ENCODE results near the gene IQCB1.
A peak's percentile ranks its signal among the peaks of the same experiment; 100 is the strongest.
"Not testable (repeated sequence)": the region's sequence is repeated elsewhere in the genome, so short reads cannot be mapped to it uniquely, and the experiment has no call there.

Gene IQCB1

DNA sequence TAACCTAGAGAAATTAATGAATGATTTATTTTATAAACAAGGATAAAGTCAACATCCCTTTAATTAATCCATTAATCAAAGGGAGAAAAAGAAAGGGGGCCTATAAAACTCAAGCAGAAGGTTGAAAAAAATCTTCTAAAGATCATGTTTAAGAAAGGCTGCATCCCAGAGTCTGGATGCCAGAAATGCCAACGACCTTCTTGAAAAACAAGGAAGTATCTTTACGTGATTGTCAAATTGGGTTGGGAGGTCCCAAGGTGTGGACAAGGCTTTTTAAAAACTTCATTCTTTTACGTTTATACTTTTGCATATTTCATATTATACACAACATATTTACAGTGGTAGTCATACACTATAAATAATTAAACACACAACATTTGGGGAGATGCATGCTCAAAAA lies 86.9 kb downstream of the IQCB1 start:
- peak overlapping the region; percentile 99; the same call in 1 of the 2 replicates for H3K4me3 ChIP-seq (ENCODE audit: low read length)
- TF ChIP-seq ZNF274 (IDR thresholded peaks at IDR 0.05; ENCODE audit: low read depth, low read length), result no peak

DNA sequence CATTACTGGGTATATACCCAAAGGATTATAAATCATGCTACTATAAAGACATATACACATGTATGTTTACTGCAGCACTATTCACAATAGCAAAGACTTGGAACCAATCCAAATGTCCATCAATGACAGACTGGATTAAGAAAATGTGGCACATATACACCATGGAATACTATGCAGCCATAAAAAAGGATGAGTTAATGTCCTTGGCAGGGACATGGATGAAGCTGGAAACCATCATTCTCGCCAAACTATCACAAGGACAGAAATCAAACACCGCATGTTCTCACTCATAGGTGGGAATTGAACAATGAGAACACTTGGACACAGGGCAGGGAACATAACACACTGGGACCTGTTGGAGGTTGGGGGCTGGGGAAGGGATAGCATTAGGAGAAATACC lies 91.8 kb downstream of the IQCB1 start:
- H3K4me3 ChIP-seq (ENCODE audit: low read length), result not testable (repeated sequence)

DNA sequence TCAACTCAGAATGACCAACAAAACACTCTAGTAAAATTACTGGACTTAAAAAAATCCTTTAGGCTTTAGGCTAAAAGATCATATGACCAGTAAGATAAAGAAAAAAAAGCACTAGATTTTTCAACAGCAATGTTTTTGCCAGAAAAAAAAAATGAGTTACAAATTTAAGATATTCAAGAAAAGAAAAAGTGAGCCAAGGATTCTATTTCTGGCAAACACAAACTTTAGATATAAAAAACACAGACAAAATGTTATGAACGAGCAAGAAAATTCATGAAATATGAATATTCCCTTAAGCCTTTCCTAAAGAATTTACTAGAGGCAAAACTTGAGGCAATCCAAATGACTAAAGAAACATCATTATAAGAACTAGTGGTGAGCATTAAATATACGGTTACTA lies 94.0 kb downstream of the IQCB1 start:
- no peak for TF ChIP-seq ZNF274 (IDR thresholded peaks at IDR 0.05; ENCODE audit: low read depth, low read length)
- H3K4me3 ChIP-seq (ENCODE audit: low read length), result no peak overlapping the region

DNA sequence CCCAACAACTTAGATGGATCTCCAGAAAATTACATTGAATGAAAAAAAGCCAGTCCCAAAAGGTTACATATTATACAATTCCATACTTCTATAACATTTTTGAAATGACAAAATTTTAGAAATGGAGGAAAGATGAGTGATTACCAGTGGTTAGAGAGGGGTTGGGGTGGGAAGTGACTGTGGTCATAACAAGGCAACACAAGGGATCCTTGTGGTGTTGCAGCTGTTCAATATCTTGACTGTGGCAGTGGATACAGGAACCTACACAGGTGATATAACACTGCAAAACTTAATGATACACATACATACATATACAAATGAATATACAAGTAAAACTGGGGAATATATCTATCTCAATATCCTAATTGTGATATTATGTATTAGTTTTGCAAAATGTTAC lies 95.0 kb downstream of the IQCB1 start:
- no peak for TF ChIP-seq ZNF274 (IDR thresholded peaks at IDR 0.05; ENCODE audit: low read depth, low read length)
- H3K4me3 ChIP-seq (ENCODE audit: low read length), result no peak overlapping the region

DNA sequence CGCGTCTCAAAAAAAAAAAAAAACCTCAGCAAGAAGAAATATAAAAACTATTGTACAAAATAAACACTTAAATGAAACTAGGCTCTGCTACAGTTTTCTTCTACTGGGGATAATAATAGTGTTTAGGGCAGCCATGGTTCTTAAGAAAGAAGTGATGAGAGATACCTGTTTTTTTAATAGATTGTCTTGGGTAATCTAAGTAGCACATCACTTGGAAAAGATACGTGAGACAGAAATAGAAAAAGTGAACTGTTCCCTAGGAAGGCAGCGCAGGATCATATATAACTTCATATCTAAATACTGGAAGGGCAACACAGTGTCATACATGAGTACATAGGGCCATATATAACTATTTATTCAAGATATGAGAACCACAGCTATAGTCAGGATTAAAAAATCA lies 97.2 kb downstream of the IQCB1 start:
- no peak overlapping the region for H3K4me3 ChIP-seq (ENCODE audit: low read length)
- TF ChIP-seq ZNF274 (IDR thresholded peaks at IDR 0.05; ENCODE audit: low read depth, low read length), result no peak

DNA sequence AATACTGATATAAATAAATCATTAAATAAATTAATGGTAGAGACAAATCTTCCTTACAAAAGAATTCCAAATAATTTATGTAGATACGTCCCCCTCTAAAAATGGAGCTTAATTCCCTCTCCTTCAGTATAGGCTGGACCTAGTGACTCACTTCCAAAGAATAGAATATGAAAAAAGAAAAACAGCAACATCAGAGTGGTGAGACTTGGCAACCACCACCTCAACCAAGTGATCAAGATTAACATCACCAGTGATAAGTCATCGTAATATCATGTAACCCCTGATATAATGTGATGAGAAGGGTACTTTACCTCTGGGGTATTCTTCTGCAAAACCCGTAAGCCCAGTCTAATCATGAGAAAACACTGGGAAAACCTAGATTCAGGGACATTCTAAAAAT lies 98.7 kb downstream of the IQCB1 start:
- TF ChIP-seq ZNF274 (IDR thresholded peaks at IDR 0.05; ENCODE audit: low read depth, low read length), result no peak
- H3K4me3 ChIP-seq (ENCODE audit: low read length), result no peak overlapping the region

DNA sequence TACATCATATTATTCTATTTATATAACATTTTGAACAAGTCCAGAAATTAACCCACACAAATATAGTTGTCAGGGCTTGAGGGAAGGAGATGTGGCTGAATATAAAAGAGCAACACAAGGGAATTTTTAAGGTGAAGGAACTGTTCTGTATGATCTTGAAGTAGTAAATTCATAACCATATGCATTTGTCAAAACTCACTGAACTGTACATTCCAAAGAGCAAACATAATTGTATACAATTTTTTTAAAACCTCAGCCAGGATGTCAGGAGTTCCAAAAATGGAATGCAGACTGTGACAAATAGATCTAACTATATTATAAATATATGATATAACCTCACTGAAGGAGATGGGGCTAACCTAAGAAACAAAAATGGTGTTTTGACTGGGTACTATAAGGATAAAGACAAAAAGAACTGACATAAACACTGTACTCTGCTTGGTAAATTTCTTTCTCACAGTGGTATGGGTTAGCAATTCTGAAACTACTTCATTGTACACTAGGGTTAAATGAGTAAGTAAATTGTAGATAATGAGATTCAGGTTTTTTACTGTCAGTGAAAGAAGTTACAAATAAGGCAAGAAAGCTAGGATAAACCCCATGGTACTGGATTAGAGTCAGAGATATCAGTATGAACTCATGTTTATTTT lies 99.7 kb downstream of the IQCB1 start:
- H3K4me3 ChIP-seq (ENCODE audit: low read length), result no peak overlapping the region
- TF ChIP-seq ZNF274 (IDR thresholded peaks at IDR 0.05; ENCODE audit: low read depth, low read length), result no peak

DNA sequence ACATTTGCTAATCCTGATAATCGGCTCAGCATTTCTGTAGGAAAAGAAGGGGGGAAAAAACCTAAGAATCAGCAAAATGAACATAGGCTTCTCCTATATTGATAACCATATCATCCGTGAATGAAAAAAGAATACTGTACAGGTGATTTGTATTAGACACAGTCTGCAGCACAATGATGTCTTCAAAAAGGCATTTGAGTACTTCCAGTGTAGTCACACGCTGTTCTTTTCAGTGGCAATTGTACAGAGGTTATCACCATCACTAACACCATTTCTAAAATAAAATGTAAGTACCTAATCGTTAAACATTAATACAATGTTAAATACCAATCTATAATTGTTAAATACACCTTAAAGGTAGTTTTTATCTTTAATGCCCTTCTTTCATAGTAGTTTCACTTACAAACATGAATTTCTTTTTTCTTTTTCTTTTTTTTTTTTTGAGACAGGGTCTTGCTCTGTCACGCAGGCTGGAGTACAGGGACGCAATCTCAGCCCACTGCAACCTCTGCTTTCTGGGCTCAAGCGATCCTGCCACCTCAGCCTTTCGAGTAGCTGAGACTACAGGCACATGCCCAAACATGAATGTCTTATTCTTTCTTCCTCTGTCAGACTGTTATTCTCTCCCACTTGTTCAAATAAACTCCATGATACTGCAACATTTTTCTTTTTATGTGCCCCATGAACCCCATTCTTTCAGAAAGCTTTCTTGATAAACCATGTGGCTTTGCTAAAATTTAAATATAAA lies 103.7 kb downstream of the IQCB1 start:
- no peak overlapping the region for H3K4me3 ChIP-seq (ENCODE audit: low read length)
- TF ChIP-seq ZNF274 (IDR thresholded peaks at IDR 0.05; ENCODE audit: low read depth, low read length), result no peak

DNA sequence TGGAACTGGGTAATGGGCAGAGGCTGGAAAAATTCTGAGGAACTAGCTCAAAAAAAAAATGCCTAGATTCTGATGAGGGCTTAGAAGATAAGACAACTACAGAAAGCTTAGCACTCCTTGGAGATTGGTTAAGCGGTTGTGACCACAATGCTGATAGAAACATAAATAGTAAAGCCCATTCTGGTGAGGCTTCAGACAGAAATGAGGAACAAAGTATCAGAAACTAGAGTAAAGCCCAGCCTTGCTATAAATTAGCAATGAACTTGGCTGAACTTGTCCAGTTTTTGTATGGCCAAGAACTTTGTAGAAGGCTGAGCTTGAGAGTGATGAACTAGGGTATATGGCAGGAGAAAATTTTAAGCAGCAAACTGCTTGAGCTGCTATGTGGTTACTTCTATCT lies 110.7 kb downstream of the IQCB1 start:
- no peak overlapping the region for H3K4me3 ChIP-seq (ENCODE audit: low read length)
- no peak for TF ChIP-seq ZNF274 (IDR thresholded peaks at IDR 0.05; ENCODE audit: low read depth, low read length)

DNA sequence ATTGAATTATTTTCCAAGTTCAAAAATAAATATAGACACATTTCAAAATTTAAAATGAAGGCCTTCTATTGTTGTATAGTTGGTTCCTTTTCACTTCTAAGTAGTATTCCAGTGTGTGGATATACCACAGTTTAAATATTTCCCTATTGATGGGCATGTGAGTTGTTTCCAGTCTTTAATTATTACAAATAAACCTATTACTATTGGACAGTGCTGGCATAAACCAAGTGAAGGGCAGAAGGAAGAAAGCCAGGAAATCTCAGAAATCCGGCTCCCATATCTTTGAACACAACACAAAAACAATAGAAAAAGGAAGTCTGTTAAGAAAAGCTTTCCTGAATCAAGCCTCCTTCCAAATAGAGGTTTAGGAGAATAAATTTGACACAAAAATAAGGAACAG lies 111.4 kb downstream of the IQCB1 start:
- no peak for TF ChIP-seq ZNF274 (IDR thresholded peaks at IDR 0.05; ENCODE audit: low read depth, low read length)

DNA sequence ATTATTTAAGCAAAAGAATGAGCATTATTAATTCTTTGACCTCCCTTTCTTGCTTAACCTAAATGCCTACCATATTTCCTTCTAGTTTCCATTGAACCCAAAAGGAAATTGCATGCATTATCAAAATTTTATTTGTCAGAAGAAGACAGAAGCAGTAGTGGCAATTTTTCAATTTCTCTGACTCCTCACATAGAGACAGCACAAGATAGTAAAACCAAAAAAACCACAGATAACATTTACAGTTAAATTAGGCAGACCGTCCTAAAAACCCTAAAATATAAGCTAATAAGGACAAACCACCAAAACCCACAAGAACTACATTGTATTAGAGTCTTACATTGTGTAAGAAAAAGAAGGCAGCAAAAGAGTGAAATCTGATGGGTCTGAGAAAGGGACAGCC lies 112.4 kb downstream of the IQCB1 start:
- H3K4me3 ChIP-seq (ENCODE audit: low read length), result no peak overlapping the region
- TF ChIP-seq ZNF274 (IDR thresholded peaks at IDR 0.05; ENCODE audit: low read depth, low read length), result no peak

More for the DNA sequence above, 111.4 kb downstream of the IQCB1 start:
- H3K4me3 ChIP-seq (ENCODE audit: low read length), result no peak overlapping the region

DNA sequence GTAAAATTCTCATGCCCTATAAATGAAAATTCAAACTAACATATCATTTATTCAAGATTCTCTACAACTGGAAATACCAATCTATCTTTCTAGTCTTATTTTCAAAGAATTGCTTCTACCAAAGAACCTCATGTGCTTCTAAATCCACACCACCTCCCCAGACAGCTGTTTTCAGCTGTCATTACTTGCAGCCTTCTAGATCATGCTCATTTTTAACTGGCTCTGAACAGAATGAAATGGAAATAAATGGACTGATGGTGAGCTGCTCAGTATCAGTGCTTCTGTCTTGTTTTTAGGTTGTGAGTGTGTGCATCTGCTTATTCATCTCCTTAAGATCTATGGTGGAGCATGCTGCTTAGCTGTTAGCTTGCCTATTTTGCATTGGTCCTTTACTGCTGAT lies 114.7 kb downstream of the IQCB1 start:
- TF ChIP-seq ZNF274 (IDR thresholded peaks at IDR 0.05; ENCODE audit: low read depth, low read length), result no peak
- H3K4me3 ChIP-seq (ENCODE audit: low read length), result no peak overlapping the region
